HepG2 (cell line): ENCODE data around the gene CSNK2A1. TPM values are rescaled to one million over a fixed set of nuclear protein-coding genes. Genes with fewer than 3 reads are reported as not detected.
A peak's percentile ranks its signal among the peaks of the same experiment; 100 is the strongest.

Experiments used
- HNF4A ChIP-seq: sonication (generic); formaldehyde crosslinking; IDR thresholded peaks from 2 replicates; pipeline ENCODE4 v1.4.0; 2020; ENCODE audit warnings: missing genetic modification reagents
- IRX3 ChIP-seq: sonication (generic); formaldehyde crosslinking; IDR thresholded peaks from 2 replicates; pipeline ENCODE4 v1.8.1; 2023; ENCODE audit warnings: mild to moderate bottlenecking, low read depth, missing genetic modification reagents, borderline replicate concordance
- NAIF1 ChIP-seq: sonication (generic); formaldehyde crosslinking; IDR thresholded peaks from 2 replicates; pipeline ENCODE4 v1.5.0; 2020; ENCODE audit warnings: mild to moderate bottlenecking, missing genetic modification reagents, borderline replicate concordance
- PAX8 ChIP-seq: sonication (generic); formaldehyde crosslinking; IDR thresholded peaks from 2 replicates; pipeline ENCODE4 v1.8.0; 2022; ENCODE audit warnings: mild to moderate bottlenecking, missing genetic modification reagents, borderline replicate concordance
- RBM39 ChIP-seq: fragments of 200-400 bp; formaldehyde crosslinking; IDR thresholded peaks from one replicate; pipeline ENCODE4 v1.6.1; 2018; ENCODE audit warnings: antibody characterized with exemption, mild to moderate bottlenecking, low read depth, low read length; ENCODE audit not compliant: poor library complexity, severe bottlenecking
- ZBTB1 ChIP-seq: sonication (generic); formaldehyde crosslinking; IDR thresholded peaks from 2 replicates; pipeline ENCODE4 v1.4.0; 2020; ENCODE audit warnings: missing genetic modification reagents, borderline replicate concordance
- ZFP82 ChIP-seq: sonication (generic); formaldehyde crosslinking; IDR thresholded peaks from 2 replicates; pipeline ENCODE4 v1.5.1; 2020; ENCODE audit warnings: mild to moderate bottlenecking, missing genetic modification reagents, borderline replicate concordance
- ZMYM4 ChIP-seq: sonication (generic); formaldehyde crosslinking; IDR thresholded peaks from 2 replicates; pipeline ENCODE4 v1.8.1; 2023; ENCODE audit warnings: mild to moderate bottlenecking, missing genetic modification reagents
- ZNF589 ChIP-seq: sonication (generic); formaldehyde crosslinking; conservative IDR thresholded peaks from 2 replicates; pipeline ENCODE4 v1.8.0; 2022; ENCODE audit warnings: mild to moderate bottlenecking, moderate library complexity, missing genetic modification reagents
- ZNF788 ChIP-seq: sonication (generic); formaldehyde crosslinking; IDR thresholded peaks from 2 replicates; pipeline ENCODE4 v1.5.0; 2020; ENCODE audit warnings: mild to moderate bottlenecking, missing genetic modification reagents, borderline replicate concordance
- polyA plus RNA-seq, 8 experiments: library from polyadenylated mRNA; depleted of rRNA in 3 of 8; stranded (reverse) in 7 of 8; unstranded in 1 of 8; fragments of >200 nt; fragmentation: Illumina TruSeq in 4 of 8; extraction: Trizol in 4 of 8; gene quantifications; 2 replicates each; pipeline versions ENCODE4 v1.2.1 to v1.2.3, GENCODE V29; 2011 to 2016; ENCODE audit warnings: low read depth in 4 of 8, missing spikeins in 1 of 8, mixed read lengths in 1 of 8; ENCODE audit not compliant: insufficient read depth in 1 of 8
- total RNA-seq, 5 experiments: library from RNA; depleted of rRNA; stranded (reverse); fragments of >200 nt; fragmentation: Illumina TruSeq; extraction: Trizol; gene quantifications; 2 replicates each; pipeline ENCODE4 v1.2.3, GENCODE V29; 2016; ENCODE audit warnings: low read depth in 1 of 5
- TF ChIP-seq, protein P1 (sequence below): sonication (generic); formaldehyde crosslinking; IDR thresholded peaks from 2 replicates; pipeline ENCODE4 v1.4.0; 2020; ENCODE audit warnings: missing genetic modification reagents, borderline replicate concordance
- TF ChIP-seq, protein P2 (sequence below): sonication (generic); formaldehyde crosslinking; IDR thresholded peaks from 2 replicates; pipeline ENCODE4 v1.9.0; 2021; ENCODE audit warnings: missing genetic modification reagents, mild to moderate bottlenecking, borderline replicate concordance
- TF ChIP-seq, protein P3 (sequence below): sonication (generic); formaldehyde crosslinking; IDR thresholded peaks from 2 replicates; pipeline ENCODE4 v1.8.0; 2022; ENCODE audit warnings: mild to moderate bottlenecking, missing genetic modification reagents, borderline replicate concordance
- TF ChIP-seq, protein P4 (sequence below): sonication (generic); formaldehyde crosslinking; IDR thresholded peaks from 2 replicates; pipeline ENCODE4 v1.8.1; 2023; ENCODE audit warnings: mild to moderate bottlenecking, missing genetic modification reagents, borderline replicate concordance
- TF ChIP-seq, protein P5 (sequence below): sonication (generic); formaldehyde crosslinking; IDR thresholded peaks from 2 replicates; pipeline ENCODE4 v1.4.0; 2020; ENCODE audit warnings: missing genetic modification reagents; ENCODE audit errors: not compliant biosample characterization
- TF ChIP-seq, protein P6 (sequence below): IDR thresholded peaks from 2 replicates; pipeline ENCODE4 v1.4.0; 2020; ENCODE audit warnings: mild to moderate bottlenecking, missing genetic modification reagents

CSNK2A1 gene
- total and polyA plus RNA-seq, 2 of the 13 experiments (the other 11 are each of a cell fraction or from before 2014, with no cell fraction given), result 153 to 231 TPM

DNA sequence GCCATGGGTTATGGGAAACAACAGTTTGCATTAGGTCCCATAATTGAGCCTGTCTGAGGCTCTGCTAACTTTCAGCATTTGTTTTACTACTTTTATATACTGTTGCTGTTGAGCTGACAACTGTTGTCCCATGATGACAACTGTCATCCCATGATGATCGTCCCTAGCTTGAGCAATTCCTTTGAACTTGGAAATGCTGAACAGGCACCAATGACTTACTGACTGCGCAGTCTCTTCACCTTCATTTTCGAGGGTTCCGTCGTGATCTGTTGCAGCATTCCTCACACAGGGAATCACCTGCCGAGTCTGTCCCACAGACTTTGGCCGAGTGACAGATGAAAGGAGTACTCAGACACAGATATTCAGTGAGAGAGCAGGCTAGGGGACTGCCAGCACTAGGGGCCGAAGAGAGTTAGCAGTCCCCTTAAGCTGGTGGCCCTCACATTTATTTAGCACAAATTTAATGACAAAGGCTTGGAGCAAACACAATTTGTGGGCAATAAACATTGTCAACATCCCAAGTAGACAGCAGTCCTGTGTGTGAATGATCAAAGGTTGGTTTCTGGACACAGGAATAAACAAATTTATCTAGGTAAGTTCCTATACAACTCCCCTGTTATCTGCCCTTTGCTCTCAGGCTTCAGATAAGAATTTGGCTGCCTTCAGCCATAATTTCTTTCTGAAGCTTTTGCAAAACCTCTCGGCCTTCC lies 71.3 kb downstream of the CSNK2A1 start (continued):
- TF ChIP-seq, protein P1, sequence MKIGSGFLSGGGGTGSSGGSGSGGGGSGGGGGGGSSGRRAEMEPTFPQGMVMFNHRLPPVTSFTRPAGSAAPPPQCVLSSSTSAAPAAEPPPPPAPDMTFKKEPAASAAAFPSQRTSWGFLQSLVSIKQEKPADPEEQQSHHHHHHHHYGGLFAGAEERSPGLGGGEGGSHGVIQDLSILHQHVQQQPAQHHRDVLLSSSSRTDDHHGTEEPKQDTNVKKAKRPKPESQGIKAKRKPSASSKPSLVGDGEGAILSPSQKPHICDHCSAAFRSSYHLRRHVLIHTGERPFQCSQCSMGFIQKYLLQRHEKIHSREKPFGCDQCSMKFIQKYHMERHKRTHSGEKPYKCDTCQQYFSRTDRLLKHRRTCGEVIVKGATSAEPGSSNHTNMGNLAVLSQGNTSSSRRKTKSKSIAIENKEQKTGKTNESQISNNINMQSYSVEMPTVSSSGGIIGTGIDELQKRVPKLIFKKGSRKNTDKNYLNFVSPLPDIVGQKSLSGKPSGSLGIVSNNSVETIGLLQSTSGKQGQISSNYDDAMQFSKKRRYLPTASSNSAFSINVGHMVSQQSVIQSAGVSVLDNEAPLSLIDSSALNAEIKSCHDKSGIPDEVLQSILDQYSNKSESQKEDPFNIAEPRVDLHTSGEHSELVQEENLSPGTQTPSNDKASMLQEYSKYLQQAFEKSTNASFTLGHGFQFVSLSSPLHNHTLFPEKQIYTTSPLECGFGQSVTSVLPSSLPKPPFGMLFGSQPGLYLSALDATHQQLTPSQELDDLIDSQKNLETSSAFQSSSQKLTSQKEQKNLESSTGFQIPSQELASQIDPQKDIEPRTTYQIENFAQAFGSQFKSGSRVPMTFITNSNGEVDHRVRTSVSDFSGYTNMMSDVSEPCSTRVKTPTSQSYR (CRISPR knock-in tag), result no peak
- TF ChIP-seq ZMYM4 (CRISPR knock-in tag), result peak; percentile 61; the same call in 1 of the 2 replicates
- 0 out of 2 replicates have a peak, but pooled peaks have one; percentile 14 for TF ChIP-seq ZNF788 (CRISPR knock-in tag)
- TF ChIP-seq RBM39, result no peak
- TF ChIP-seq HNF4A (CRISPR knock-in tag), result peak; percentile 72
- TF ChIP-seq ZFP82 (CRISPR knock-in tag), result no peak
- TF ChIP-seq, protein P2, sequence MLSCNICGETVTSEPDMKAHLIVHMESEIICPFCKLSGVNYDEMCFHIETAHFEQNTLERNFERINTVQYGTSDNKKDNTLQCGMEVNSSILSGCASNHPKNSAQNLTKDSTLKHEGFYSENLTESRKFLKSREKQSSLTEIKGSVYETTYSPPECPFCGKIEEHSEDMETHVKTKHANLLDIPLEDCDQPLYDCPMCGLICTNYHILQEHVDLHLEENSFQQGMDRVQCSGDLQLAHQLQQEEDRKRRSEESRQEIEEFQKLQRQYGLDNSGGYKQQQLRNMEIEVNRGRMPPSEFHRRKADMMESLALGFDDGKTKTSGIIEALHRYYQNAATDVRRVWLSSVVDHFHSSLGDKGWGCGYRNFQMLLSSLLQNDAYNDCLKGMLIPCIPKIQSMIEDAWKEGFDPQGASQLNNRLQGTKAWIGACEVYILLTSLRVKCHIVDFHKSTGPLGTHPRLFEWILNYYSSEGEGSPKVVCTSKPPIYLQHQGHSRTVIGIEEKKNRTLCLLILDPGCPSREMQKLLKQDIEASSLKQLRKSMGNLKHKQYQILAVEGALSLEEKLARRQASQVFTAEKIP (CRISPR knock-in tag), result 0 out of 2 replicates have a peak, but pooled peaks have one; percentile 70
- TF ChIP-seq PAX8 (CRISPR knock-in tag), result no peak
- TF ChIP-seq, protein P3, sequence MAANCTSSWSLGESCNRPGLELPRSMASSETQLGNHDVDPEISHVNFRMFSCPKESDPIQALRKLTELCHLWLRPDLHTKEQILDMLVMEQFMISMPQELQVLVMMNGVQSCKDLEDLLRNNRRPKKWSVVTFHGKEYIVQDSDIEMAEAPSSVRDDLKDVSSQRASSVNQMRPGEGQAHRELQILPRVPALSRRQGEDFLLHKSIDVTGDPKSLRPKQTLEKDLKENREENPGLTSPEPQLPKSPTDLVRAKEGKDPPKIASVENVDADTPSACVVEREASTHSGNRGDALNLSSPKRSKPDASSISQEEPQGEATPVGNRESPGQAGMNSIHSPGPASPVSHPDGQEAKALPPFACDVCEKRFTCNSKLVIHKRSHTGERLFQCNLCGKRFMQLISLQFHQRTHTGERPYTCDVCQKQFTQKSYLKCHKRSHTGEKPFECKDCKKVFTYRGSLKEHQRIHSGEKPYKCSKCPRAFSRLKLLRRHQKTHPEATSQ (CRISPR knock-in tag), result 0 out of 2 replicates have a peak, but pooled peaks have one; percentile 52
- TF ChIP-seq ZNF589 (CRISPR knock-in tag), result no peak
- TF ChIP-seq, protein P4, sequence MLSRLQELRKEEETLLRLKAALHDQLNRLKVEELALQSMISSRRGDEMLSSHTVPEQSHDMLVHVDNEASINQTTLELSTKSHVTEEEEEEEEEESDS (CRISPR knock-in tag), result 0 out of 2 replicates have a peak, but pooled peaks have one; percentile 27
- no peak for TF ChIP-seq ZBTB1
- TF ChIP-seq NAIF1 (CRISPR knock-in tag), result no peak
- TF ChIP-seq, protein P5, sequence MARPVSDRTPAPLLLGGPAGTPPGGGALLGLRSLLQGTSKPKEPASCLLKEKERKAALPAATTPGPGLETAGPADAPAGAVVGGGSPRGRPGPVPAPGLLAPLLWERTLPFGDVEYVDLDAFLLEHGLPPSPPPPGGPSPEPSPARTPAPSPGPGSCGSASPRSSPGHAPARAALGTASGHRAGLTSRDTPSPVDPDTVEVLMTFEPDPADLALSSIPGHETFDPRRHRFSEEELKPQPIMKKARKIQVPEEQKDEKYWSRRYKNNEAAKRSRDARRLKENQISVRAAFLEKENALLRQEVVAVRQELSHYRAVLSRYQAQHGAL, result no peak
- TF ChIP-seq IRX3 (CRISPR knock-in tag), result no peak
- TF ChIP-seq, protein P6, sequence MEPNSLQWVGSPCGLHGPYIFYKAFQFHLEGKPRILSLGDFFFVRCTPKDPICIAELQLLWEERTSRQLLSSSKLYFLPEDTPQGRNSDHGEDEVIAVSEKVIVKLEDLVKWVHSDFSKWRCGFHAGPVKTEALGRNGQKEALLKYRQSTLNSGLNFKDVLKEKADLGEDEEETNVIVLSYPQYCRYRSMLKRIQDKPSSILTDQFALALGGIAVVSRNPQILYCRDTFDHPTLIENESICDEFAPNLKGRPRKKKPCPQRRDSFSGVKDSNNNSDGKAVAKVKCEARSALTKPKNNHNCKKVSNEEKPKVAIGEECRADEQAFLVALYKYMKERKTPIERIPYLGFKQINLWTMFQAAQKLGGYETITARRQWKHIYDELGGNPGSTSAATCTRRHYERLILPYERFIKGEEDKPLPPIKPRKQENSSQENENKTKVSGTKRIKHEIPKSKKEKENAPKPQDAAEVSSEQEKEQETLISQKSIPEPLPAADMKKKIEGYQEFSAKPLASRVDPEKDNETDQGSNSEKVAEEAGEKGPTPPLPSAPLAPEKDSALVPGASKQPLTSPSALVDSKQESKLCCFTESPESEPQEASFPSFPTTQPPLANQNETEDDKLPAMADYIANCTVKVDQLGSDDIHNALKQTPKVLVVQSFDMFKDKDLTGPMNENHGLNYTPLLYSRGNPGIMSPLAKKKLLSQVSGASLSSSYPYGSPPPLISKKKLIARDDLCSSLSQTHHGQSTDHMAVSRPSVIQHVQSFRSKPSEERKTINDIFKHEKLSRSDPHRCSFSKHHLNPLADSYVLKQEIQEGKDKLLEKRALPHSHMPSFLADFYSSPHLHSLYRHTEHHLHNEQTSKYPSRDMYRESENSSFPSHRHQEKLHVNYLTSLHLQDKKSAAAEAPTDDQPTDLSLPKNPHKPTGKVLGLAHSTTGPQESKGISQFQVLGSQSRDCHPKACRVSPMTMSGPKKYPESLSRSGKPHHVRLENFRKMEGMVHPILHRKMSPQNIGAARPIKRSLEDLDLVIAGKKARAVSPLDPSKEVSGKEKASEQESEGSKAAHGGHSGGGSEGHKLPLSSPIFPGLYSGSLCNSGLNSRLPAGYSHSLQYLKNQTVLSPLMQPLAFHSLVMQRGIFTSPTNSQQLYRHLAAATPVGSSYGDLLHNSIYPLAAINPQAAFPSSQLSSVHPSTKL, result peak; percentile 45; the same call in 1 of the 2 replicates
